GM18861 (cell line): ENCODE results near the gene EPX.
"Not testable (repeated sequence)": the region's sequence is repeated elsewhere in the genome, so short reads cannot be mapped to it uniquely, and the experiment has no call there.

Experiments used
- ATAC-seq: cut with Tn5 transposase; IDR thresholded peaks from one replicate; pipeline ENCODE4 v1.9.1; 2021; ENCODE audit not compliant: unreplicated experiment

EPX gene

GRCh38 chr17:58192612-58193011 is at the start of gene EPX:
Gene EPX (plus strand): TSS chr17:58192726. CDS start chr17:58192847, 121 bp downstream.
- ATAC-seq = no peak

GRCh38 chr17:58143335-58143734 is 49.2 kb upstream of the EPX start:
- ATAC-seq = not testable (repeated sequence)

- ATAC-seq = no peak
Measured at GRCh38 chr17:58144801-58145200, 47.7 kb upstream of the EPX start.

- no peak for ATAC-seq
Measured at GRCh38 chr17:58147930-58148434, 44.5 kb upstream of the EPX start, which contains the start of gene OR4D1. Gene OR4D1 (plus strand): TSS chr17:58148384. CDS start chr17:58155154, 6,770 bp downstream.

- ATAC-seq = no peak
Measured at GRCh38 chr17:58148609-58149008, 43.9 kb upstream of the EPX start.

- no peak for ATAC-seq
Measured at GRCh38 chr17:58150394-58150793, 42.1 kb upstream of the EPX start.

- ATAC-seq = no peak
Measured at GRCh38 chr17:58153046-58153445, 39.5 kb upstream of the EPX start.

GRCh38 chr17:58153671-58154070 is 38.9 kb upstream of the EPX start:
- no peak for ATAC-seq

- ATAC-seq = no peak
Measured at GRCh38 chr17:58156839-58157803, 35.4 kb upstream of the EPX start.

- ATAC-seq = no peak
Measured at GRCh38 chr17:58158181-58158580, 34.3 kb upstream of the EPX start.

GRCh38 chr17:58161566-58161965 is 31.0 kb upstream of the EPX start:
- no peak for ATAC-seq

GRCh38 chr17:58165981-58166380 is 26.5 kb upstream of the EPX start:
- ATAC-seq = no peak

GRCh38 chr17:58166682-58167081 is 25.8 kb upstream of the EPX start, which contains the start of gene OR4D2:
Gene OR4D2 (plus strand): TSS chr17:58166982. CDS start chr17:58169656, 2,674 bp downstream.
- no peak for ATAC-seq

GRCh38 chr17:58170622-58171021 is 21.9 kb upstream of the EPX start:
- ATAC-seq = no peak

- ATAC-seq = no peak
Measured at GRCh38 chr17:58172369-58173071, 20.0 kb upstream of the EPX start.

- no peak for ATAC-seq
Measured at GRCh38 chr17:58174871-58175270, 17.7 kb upstream of the EPX start.

- ATAC-seq = no peak
Measured at GRCh38 chr17:58176200-58176599, 16.3 kb upstream of the EPX start.

GRCh38 chr17:58181796-58182195 is 10.7 kb upstream of the EPX start:
- no peak for ATAC-seq

- ATAC-seq = no peak
Measured at GRCh38 chr17:58183514-58183913, 9.0 kb upstream of the EPX start.

GRCh38 chr17:58184308-58184985 is 8.1 kb upstream of the EPX start:
- ATAC-seq = no peak
